WTC11 (cell line): ENCODE results near the gene SLC17A9.

Experiments used
- ATF1 ChIP-seq: sonication (generic); formaldehyde crosslinking; IDR thresholded peaks from 2 replicates; pipeline ENCODE4 v1.8.1; 2023; ENCODE audit warnings: mild to moderate bottlenecking, moderate library complexity, missing genetic modification reagents
- CREB1 ChIP-seq: sonication (generic); formaldehyde crosslinking; IDR thresholded peaks from 2 replicates; pipeline ENCODE4 v1.8.0; 2023; ENCODE audit warnings: mild to moderate bottlenecking, missing genetic modification reagents
- GRHL2 ChIP-seq: fragments of 250-450 bp; sonication (Bioruptor Pico); IDR thresholded peaks from 2 replicates; pipeline ENCODE4 v1.8.0; 2022; ENCODE audit warnings: mild to moderate bottlenecking, moderate library complexity; ENCODE audit not compliant: insufficient replicate concordance, severe bottlenecking
- TF ChIP-seq, protein P1 (sequence below): fragments of 200-600 bp; IDR thresholded peaks from 2 replicates; pipeline ENCODE4 v1.8.0; 2022; ENCODE audit warnings: antibody characterized with exemption

DNA sequence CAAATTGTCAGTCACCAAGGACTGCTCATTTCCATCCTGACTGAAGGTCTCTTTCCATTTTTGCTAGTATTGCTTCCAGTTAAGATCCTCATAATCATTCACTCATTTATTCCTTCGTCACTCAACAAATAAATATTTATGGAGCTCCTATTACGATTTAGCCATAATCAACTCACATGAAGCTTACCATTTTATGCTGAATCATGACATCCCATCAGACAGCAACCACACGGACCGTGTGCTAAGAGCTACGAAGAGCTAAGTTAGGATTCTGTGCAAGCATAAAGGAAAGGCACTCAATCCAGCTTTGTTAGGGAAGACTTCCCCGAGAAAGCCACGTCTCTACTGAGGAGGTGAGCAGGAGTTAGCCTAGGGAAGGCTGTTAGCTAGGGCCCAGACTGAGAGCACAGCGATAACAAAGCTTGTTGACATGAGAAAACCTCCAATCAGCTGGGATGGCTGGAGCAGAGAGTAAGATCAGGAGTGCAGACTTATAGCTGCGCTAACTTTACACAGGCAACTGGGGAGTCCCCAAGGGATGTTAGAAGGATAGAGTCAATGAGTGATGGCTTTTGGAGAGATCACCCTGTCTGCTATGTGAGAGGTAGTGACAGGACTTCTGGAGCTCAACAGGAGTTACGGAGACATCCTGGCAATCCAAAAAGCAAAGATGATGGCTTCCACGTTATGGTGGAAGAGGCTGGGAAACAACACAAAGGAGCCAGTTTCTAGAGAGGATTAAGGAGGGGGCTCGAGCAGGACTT, 17.1 kb upstream of the SLC17A9 start:
- TF ChIP-seq ATF1 (CRISPR knock-in tag) (no peak), CREB1 (CRISPR knock-in tag) (no peak), GRHL2 (CRISPR knock-in tag) (no peak)
- TF ChIP-seq, protein P1, sequence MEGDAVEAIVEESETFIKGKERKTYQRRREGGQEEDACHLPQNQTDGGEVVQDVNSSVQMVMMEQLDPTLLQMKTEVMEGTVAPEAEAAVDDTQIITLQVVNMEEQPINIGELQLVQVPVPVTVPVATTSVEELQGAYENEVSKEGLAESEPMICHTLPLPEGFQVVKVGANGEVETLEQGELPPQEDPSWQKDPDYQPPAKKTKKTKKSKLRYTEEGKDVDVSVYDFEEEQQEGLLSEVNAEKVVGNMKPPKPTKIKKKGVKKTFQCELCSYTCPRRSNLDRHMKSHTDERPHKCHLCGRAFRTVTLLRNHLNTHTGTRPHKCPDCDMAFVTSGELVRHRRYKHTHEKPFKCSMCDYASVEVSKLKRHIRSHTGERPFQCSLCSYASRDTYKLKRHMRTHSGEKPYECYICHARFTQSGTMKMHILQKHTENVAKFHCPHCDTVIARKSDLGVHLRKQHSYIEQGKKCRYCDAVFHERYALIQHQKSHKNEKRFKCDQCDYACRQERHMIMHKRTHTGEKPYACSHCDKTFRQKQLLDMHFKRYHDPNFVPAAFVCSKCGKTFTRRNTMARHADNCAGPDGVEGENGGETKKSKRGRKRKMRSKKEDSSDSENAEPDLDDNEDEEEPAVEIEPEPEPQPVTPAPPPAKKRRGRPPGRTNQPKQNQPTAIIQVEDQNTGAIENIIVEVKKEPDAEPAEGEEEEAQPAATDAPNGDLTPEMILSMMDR = no peak
